ENCODE data around the gene B3GALT4. TPM values are rescaled to one million over a fixed set of nuclear protein-coding genes. Genes with fewer than 3 reads are reported as not detected.

The B3GALT4 gene
- total and polyA plus RNA-seq, 2 of the 13 experiments (the other 11 are each of a cell fraction or from before 2014, with no cell fraction given) = 0.04 to 0.27 TPM

- no peak; the same call in 1 of the 2 replicates for TF ChIP-seq ZBTB4 (CRISPR knock-in tag; IDR thresholded peaks at IDR 0.05; ENCODE audit: borderline replicate concordance)
- no peak for TF ChIP-seq ONECUT2 (CRISPR knock-in tag; IDR thresholded peaks at IDR 0.05)
- 0 out of 2 replicates have a peak, but pooled peaks have one; percentile 10 for TF ChIP-seq CHD2 (IDR thresholded peaks at IDR 0.05; ENCODE audit: low read depth, low read length)
- no peak for TF ChIP-seq NFE2L2 (IDR thresholded peaks at IDR 0.05; ENCODE audit: low read length)
- 0 out of 2 replicates have a peak, but pooled peaks have one; percentile 27 for TF ChIP-seq ZNF296 (CRISPR knock-in tag; conservative IDR thresholded peaks at IDR 0.05)
- no peak for TF ChIP-seq HDAC2 (CRISPR knock-in tag; IDR thresholded peaks at IDR 0.05)
- TF ChIP-seq ZNF124 (CRISPR knock-in tag; IDR thresholded peaks at IDR 0.05) = no peak
- no peak for TF ChIP-seq NRL (CRISPR knock-in tag; IDR thresholded peaks at IDR 0.05; ENCODE audit: borderline replicate concordance)
- TF ChIP-seq PRPF4 (IDR thresholded peaks at IDR 0.05; ENCODE audit: low read depth, low read length, poor library complexity, severe bottlenecking) = no peak
- TF ChIP-seq MLLT10 (CRISPR knock-in tag; IDR thresholded peaks at IDR 0.05) = no peak
- TF ChIP-seq NR2C2 (CRISPR knock-in tag; IDR thresholded peaks at IDR 0.05; ENCODE audit: borderline replicate concordance) = no peak
- no peak for TF ChIP-seq ZBTB8A (CRISPR knock-in tag; IDR thresholded peaks at IDR 0.05; ENCODE audit: borderline replicate concordance, low read depth)
- no peak for TF ChIP-seq ZFP36L1 (CRISPR knock-in tag; IDR thresholded peaks at IDR 0.05)
- TF ChIP-seq STAT5B (CRISPR knock-in tag; IDR thresholded peaks at IDR 0.05) = no peak
- no peak for TF ChIP-seq RAD51 (IDR thresholded peaks at IDR 0.05; ENCODE audit: borderline replicate concordance)
- no peak for TF ChIP-seq NCOA5 (CRISPR knock-in tag; IDR thresholded peaks at IDR 0.05)
- no peak for TF ChIP-seq ZNF225 (CRISPR knock-in tag; IDR thresholded peaks at IDR 0.05)
- no peak for TF ChIP-seq ZNF264 (CRISPR knock-in tag; IDR thresholded peaks at IDR 0.05)
- no peak for TF ChIP-seq HMGXB4 (CRISPR knock-in tag; IDR thresholded peaks at IDR 0.05; ENCODE audit: borderline replicate concordance in 1 of 2, low read depth in 1 of 2)
- TF ChIP-seq TBL1XR1 (IDR thresholded peaks at IDR 0.05; ENCODE audit: borderline replicate concordance, low read length, partially characterized antibody) = no peak
- TF ChIP-seq HNRNPUL1 (IDR thresholded peaks at IDR 0.05; ENCODE audit: low read depth, low read length) = no peak
- no peak for TF ChIP-seq FUBP1 (CRISPR knock-in tag; IDR thresholded peaks at IDR 0.05; ENCODE audit: borderline replicate concordance)
- no peak for TF ChIP-seq CBX5 (CRISPR knock-in tag; IDR thresholded peaks at IDR 0.05; ENCODE audit: borderline replicate concordance)
- no peak for TF ChIP-seq ZFYVE20 (CRISPR knock-in tag; IDR thresholded peaks at IDR 0.05; ENCODE audit: borderline replicate concordance, low read depth)
Measured at GRCh38 chr6:33277663-33278391, 904 bp downstream of the B3GALT4 start (continued).
